MCF 10A (cell line): ENCODE data around the gene MBTPS2. TPM values are rescaled to one million over a fixed set of nuclear protein-coding genes. Genes with fewer than 3 reads are reported as not detected.

ENCODE experiments used
- BruUV-seq: library from RNA; stranded (reverse); fragments of 400-500 nt; replicated peaks from 2 replicates; lab custom pipeline; 2021; lab: Mats Ljungman, UMichigan
- CTCF ChIA-PET: fragments of 300-600 bp; sonication (Branson Sonifier 250); formaldehyde crosslinking; extraction: SDS; loops from one replicate; lab custom pipeline; 2021; ENCODE audit warnings: antibody characterized with exemption, inconsistent platforms; lab: Yijun Ruan, JAX
- POLR2A ChIA-PET: fragments of 300-600, 350-650 bp; sonication (Branson Sonifier 250); formaldehyde crosslinking; extraction: SDS; loops from one replicate; lab custom pipeline; 2020; ENCODE audit warnings: antibody characterized with exemption, inconsistent platforms; lab: Yijun Ruan, JAX
- DNase-seq: peaks from one replicate; pipeline ENCODE4 v3.0.0-alpha.2; 2018; ENCODE audit not compliant: unreplicated experiment
- H3K27ac Mint-ChIP-seq: one replicate; pipeline ENCODE4 v1.8.0; 2022; ENCODE audit warnings: mild to moderate bottlenecking, low read depth, mixed read lengths; ENCODE audit not compliant: unreplicated experiment
- H3K27me3 Mint-ChIP-seq: one replicate; pipeline ENCODE4 v1.8.0; 2022; ENCODE audit warnings: mixed read lengths; ENCODE audit not compliant: insufficient read depth, unreplicated experiment
- H3K36me3 Mint-ChIP-seq: one replicate; pipeline ENCODE4 v1.8.0; 2022; ENCODE audit warnings: mild to moderate bottlenecking, moderate library complexity, mixed read lengths; ENCODE audit not compliant: insufficient read depth, unreplicated experiment
- H3K4me1 Mint-ChIP-seq: one replicate; pipeline ENCODE4 v1.8.0; 2022; ENCODE audit warnings: mixed read lengths; ENCODE audit not compliant: insufficient read depth, unreplicated experiment
- H3K4me3 Mint-ChIP-seq: one replicate; pipeline ENCODE4 v1.8.0; 2022; ENCODE audit warnings: mild to moderate bottlenecking, moderate library complexity, mixed read lengths; ENCODE audit not compliant: unreplicated experiment
- H3K9me3 Mint-ChIP-seq: one replicate; pipeline ENCODE4 v1.8.0; 2022; ENCODE audit warnings: mixed read lengths; ENCODE audit not compliant: unreplicated experiment
- CTCF ChIP-seq: fragments of 200-600 bp; IDR thresholded peaks from one replicate; pipeline ENCODE4 v1.8.0; 2022; ENCODE audit warnings: antibody characterized with exemption, mild to moderate bottlenecking; ENCODE audit not compliant: unreplicated experiment
- intact Hi-C: fragments of 100-400 bp; cut with micrococcal nuclease; formaldehyde crosslinking; loops from 2 replicates; pipeline ENCODE4 v1.14.1; 2022
- total RNA-seq: library from RNA; stranded (reverse); gene quantifications from 2 replicates; pipeline ENCODE4 v1.2.3, GENCODE V29; 2022

Gene MBTPS2
- total RNA-seq, 1 experiment from 2014 or later = 21.1 TPM

- H3K4me3 Mint-ChIP-seq = no peak overlapping the region
- ChIA-PET CTCF (no interaction called here), POLR2A (no interaction called here)
- intact Hi-C loops = no loop called here
- peaks cover 28% of the 10 kb centered on the region for H3K4me1 Mint-ChIP-seq
- H3K36me3 Mint-ChIP-seq = peaks cover 6% of the 10 kb centered on the region
- H3K27ac Mint-ChIP-seq = no peak overlapping the region
- H3K27me3 Mint-ChIP-seq = no peaks in the 10 kb centered on the region
- no peak for DNase-seq
- BruUV-seq = no TSS peak
- TF ChIP-seq CTCF = no peak
- no peaks in the 10 kb centered on the region for H3K9me3 Mint-ChIP-seq
Measured at GRCh38 chrX:21929209-21929608, 89.8 kb downstream of the MBTPS2 start.

GRCh38 chrX:21930986-21931385, 91.6 kb downstream of the MBTPS2 start:
- no peak for DNase-seq
- intact Hi-C loops = no loop called here
- no peaks in the 10 kb centered on the region for H3K27me3 Mint-ChIP-seq
- H3K9me3 Mint-ChIP-seq = no peaks in the 10 kb centered on the region
- CTCF ChIA-PET = interaction anchor here (1.1 kb wide), 1 partner anchor 16 kb away, joined by 3 read pairs; no protein-coding TSS in a partner anchor
- TF ChIP-seq CTCF = no peak
- H3K4me1 Mint-ChIP-seq = peaks cover 26% of the 10 kb centered on the region
- H3K27ac Mint-ChIP-seq = no peak overlapping the region
- peaks cover 6% of the 10 kb centered on the region for H3K36me3 Mint-ChIP-seq
- no peak overlapping the region for H3K4me3 Mint-ChIP-seq
- POLR2A ChIA-PET = no interaction called here
- BruUV-seq = no TSS peak

- DNase-seq = peak; percentile 91
- Mint-ChIP-seq H3K36me3 (peaks cover 10% of the 10 kb centered on the region), H3K9me3 (no peaks in the 10 kb centered on the region), H3K4me1 (peaks cover 16% of the 10 kb centered on the region), H3K4me3 (peak overlapping the region; percentile 17), H3K27me3 (no peaks in the 10 kb centered on the region), H3K27ac (peak overlapping the region; percentile 87)
- intact Hi-C loops = no loop called here
- ChIA-PET CTCF (interaction anchor here (0.8 to 2.1 kb wide), 4 partner anchors 10 to 51 kb away, joined by 3 to 12 read pairs (median 4); no protein-coding TSS in a partner anchor), POLR2A (interaction anchor here (0.7 to 1.2 kb wide), 3 partner anchors 9 to 134 kb away, joined by 3 to 4 read pairs (median 3); no protein-coding TSS in a partner anchor)
- no peak for TF ChIP-seq CTCF
- BruUV-seq = TSS peak; percentile 90
Measured at GRCh38 chrX:21932292-21933002, 93.0 kb downstream of the MBTPS2 start.

GRCh38 chrX:21933077-21933476, 93.7 kb downstream of the MBTPS2 start:
- ChIA-PET POLR2A (interaction anchor here (0.7 to 1.2 kb wide), 3 partner anchors 8 to 134 kb away, joined by 3 to 4 read pairs (median 3); no protein-coding TSS in a partner anchor), CTCF (interaction anchor here (0.8 to 2.1 kb wide), 3 partner anchors 9 to 50 kb away, joined by 3 to 12 read pairs (median 5); no protein-coding TSS in a partner anchor)
- intact Hi-C loops = no loop called here
- no peak for DNase-seq
- no peaks in the 10 kb centered on the region for H3K9me3 Mint-ChIP-seq
- peaks cover 16% of the 10 kb centered on the region for H3K4me1 Mint-ChIP-seq
- peaks cover 10% of the 10 kb centered on the region for H3K36me3 Mint-ChIP-seq
- no peaks in the 10 kb centered on the region for H3K27me3 Mint-ChIP-seq
- peak overlapping the region; percentile 87 for H3K27ac Mint-ChIP-seq
- no peak for TF ChIP-seq CTCF
- TSS peak; percentile 71 for BruUV-seq
- no peak overlapping the region for H3K4me3 Mint-ChIP-seq
